Karpas-422 (cell line): ENCODE data around the gene CPXM2. TPM values are rescaled to one million over a fixed set of nuclear protein-coding genes. Genes with fewer than 3 reads are reported as not detected.

Source experiments
- DNase-seq: peaks from one replicate; pipeline ENCODE4 v3.0.0-alpha.2; 2015
- H2AFZ ChIP-seq: fragments of 200-600 bp; sonication (generic); 2 replicates; pipeline ENCODE4 v1.6.1; 2014; ENCODE audit warnings: antibody characterized with exemption, low read length, mixed read lengths
- H3K27ac ChIP-seq: fragments of 200-600 bp; sonication (generic); 2 replicates; pipeline ENCODE4 v1.5.1; 2014; ENCODE audit warnings: mild to moderate bottlenecking, low read length, moderate library complexity
- H3K27me3 ChIP-seq: fragments of 200-600 bp; sonication (generic); 2 replicates; pipeline ENCODE4 v1.6.1; 2014; ENCODE audit warnings: low read length, mixed read lengths
- H3K36me3 ChIP-seq: fragments of 200-600 bp; sonication (generic); 2 replicates; pipeline ENCODE4 v1.6.1; 2014; ENCODE audit warnings: low read length, mixed read lengths; ENCODE audit not compliant: insufficient read depth
- H3K4me1 ChIP-seq: fragments of 200-600 bp; sonication (generic); 2 replicates; pipeline ENCODE4 v1.6.1; 2014; ENCODE audit warnings: mild to moderate bottlenecking, low read length, mixed read lengths
- H3K4me2 ChIP-seq: fragments of 200-600 bp; sonication (generic); 2 replicates; pipeline ENCODE4 v1.6.1; 2014; ENCODE audit warnings: low read length, low read depth, mild to moderate bottlenecking; ENCODE audit not compliant: poor library complexity, severe bottlenecking
- H3K4me3 ChIP-seq: fragments of 200-600 bp; sonication (generic); 2 replicates; pipeline ENCODE4 v1.5.1; 2014; ENCODE audit warnings: mild to moderate bottlenecking, antibody characterized with exemption, low read length, mixed read lengths
- H3K79me2 ChIP-seq: fragments of 200-600 bp; sonication (generic); 2 replicates; pipeline ENCODE4 v1.6.1; 2014; ENCODE audit warnings: mild to moderate bottlenecking, low read length, mixed read lengths
- H3K9ac ChIP-seq: fragments of 200-600 bp; sonication (generic); 2 replicates; pipeline ENCODE4 v1.6.0; 2014; ENCODE audit warnings: low read length
- H3K9me2 ChIP-seq: fragments of 200-600 bp; sonication (generic), shearing (Covaris generic); replicated peaks from 2 replicates; pipeline ENCODE4 v1.6.0; 2014; ENCODE audit warnings: mild to moderate bottlenecking, low read length, moderate library complexity; ENCODE audit not compliant: insufficient read depth
- H3K9me3 ChIP-seq: fragments of 300-700, 200-600 bp; sonication (generic); 2 replicates; pipeline ENCODE4 v1.6.1; 2014; ENCODE audit warnings: low read length, mixed read lengths
- H4K20me1 ChIP-seq: fragments of 200-600 bp; sonication (generic); 2 replicates; pipeline ENCODE4 v1.6.1; 2014; ENCODE audit warnings: mild to moderate bottlenecking, antibody characterized with exemption, low read length, low read depth; ENCODE audit not compliant: insufficient read depth
- total RNA-seq: library from RNA; depleted of rRNA; stranded (reverse); fragments of >200 nt; shearing (Covaris generic); gene quantifications from 2 replicates; pipeline ENCODE4 v1.2.3, GENCODE V29; 2014; ENCODE audit warnings: low replicate concordance

CPXM2 gene
- total RNA-seq, 1 experiment from 2014 or later: not detected

DNA sequence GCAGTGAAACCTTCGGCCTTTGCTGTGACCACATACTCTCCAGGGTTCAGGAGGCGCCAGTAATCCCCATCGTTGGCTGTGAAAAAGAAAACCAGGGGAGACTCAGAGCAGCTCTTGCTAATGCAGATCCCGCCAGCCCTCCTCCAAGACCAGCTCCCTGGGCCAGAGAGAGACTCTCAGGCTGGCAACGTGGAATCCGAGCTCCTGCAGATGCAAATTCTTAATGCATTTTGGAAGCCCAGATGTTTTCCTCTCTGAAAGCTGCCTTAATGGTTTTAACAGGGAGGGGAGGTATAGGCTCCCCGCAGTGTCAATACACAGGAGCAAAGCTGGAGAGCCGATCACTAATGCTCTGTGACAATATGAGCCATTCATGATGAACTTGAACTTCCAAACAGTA lies 144.7 kb downstream of the CPXM2 start:
- Histone ChIP-seq H3K4me2 (no peak overlapping the region), H3K36me3 (no peaks in the 10 kb centered on the region), H3K4me1 (no peaks in the 10 kb centered on the region), H3K79me2 (no peaks in the 10 kb centered on the region), H3K9ac (no peak overlapping the region), H2AFZ (no peak overlapping the region), H3K27ac (no peak overlapping the region), H4K20me1 (no peaks in the 10 kb centered on the region), H3K9me3 (no peaks in the 10 kb centered on the region), H3K27me3 (no peaks in the 10 kb centered on the region), H3K4me3 (no peak overlapping the region), H3K9me2 (no peaks in the 10 kb centered on the region)
- no peak for DNase-seq

DNA sequence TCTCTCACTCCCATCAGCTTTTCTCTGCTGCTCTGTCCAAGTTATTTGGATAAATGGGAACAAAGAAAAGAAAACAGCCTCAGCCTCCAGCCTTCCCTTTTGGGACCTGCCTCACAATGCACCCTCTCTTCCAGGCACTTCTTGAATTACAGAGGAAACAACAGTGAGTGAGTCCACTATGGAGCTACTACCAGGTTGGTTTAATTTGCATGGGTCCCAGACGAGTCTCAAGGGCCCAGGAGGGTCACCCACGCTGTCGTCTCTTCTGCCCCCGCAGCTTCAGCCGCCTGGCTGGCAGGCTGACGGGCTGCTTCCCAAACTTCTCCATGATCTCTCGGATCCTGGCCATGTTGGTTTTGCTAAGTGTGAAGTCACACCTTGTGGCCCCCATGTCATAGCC lies 145.1 kb downstream of the CPXM2 start:
- Histone ChIP-seq H3K79me2 (no peaks in the 10 kb centered on the region), H3K4me2 (no peak overlapping the region), H2AFZ (no peak overlapping the region), H3K9ac (no peak overlapping the region), H3K36me3 (no peaks in the 10 kb centered on the region), H3K4me1 (no peaks in the 10 kb centered on the region), H3K27me3 (no peaks in the 10 kb centered on the region), H3K9me2 (no peaks in the 10 kb centered on the region), H4K20me1 (no peaks in the 10 kb centered on the region), H3K4me3 (no peak overlapping the region), H3K27ac (no peak overlapping the region), H3K9me3 (no peaks in the 10 kb centered on the region)
- DNase-seq: no peak

DNA sequence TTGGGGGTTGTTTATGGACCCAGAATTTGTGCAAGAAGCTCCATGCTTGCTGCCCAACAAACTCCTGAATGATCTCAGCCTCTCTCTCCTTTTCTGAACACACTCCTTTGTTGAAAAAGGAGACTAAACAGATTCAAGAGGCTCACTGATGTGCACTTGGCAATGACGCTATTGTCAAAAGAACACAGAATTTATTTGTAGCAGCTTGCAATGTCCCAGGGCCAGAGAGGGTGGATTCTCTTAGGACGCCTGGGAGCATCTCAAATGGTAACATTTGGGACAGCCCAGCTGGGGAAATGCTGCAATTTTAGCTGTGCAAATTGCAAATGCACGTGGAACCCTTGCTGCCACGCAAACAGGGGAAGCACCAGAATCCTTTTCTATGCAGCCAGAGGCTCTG lies 145.5 kb downstream of the CPXM2 start:
- Histone ChIP-seq H3K9me2 (no peaks in the 10 kb centered on the region), H3K79me2 (no peaks in the 10 kb centered on the region), H3K36me3 (no peaks in the 10 kb centered on the region), H4K20me1 (no peaks in the 10 kb centered on the region), H3K4me3 (no peak overlapping the region), H3K9me3 (no peaks in the 10 kb centered on the region), H3K9ac (no peak overlapping the region), H3K27me3 (no peaks in the 10 kb centered on the region), H2AFZ (no peak overlapping the region), H3K27ac (no peak overlapping the region), H3K4me1 (no peaks in the 10 kb centered on the region), H3K4me2 (no peak overlapping the region)
- no peak for DNase-seq

DNA sequence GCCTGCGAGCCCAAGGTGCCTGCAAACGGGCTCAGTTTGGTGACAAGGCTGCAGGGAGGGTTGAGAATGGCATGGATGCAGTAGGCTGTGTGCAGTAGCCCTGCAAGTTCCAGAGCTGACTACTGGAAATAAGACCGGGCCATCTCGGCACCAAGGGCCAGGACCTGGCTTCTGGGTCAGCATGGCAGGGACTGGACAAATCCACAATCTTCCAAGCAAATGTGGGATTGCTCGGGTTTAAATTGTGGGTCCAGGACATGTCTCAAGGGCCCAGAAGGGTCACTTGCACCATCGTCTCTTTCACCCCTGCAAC lies 147.4 kb downstream of the CPXM2 start:
- Histone ChIP-seq H2AFZ (no peak overlapping the region), H3K4me2 (no peak overlapping the region), H3K9me3 (no peaks in the 10 kb centered on the region), H3K36me3 (no peaks in the 10 kb centered on the region), H3K27ac (no peak overlapping the region), H3K4me3 (no peak overlapping the region), H3K79me2 (no peaks in the 10 kb centered on the region), H3K27me3 (no peaks in the 10 kb centered on the region), H3K4me1 (no peaks in the 10 kb centered on the region), H3K9me2 (no peaks in the 10 kb centered on the region), H3K9ac (no peak overlapping the region), H4K20me1 (no peaks in the 10 kb centered on the region)
- no peak for DNase-seq

DNA sequence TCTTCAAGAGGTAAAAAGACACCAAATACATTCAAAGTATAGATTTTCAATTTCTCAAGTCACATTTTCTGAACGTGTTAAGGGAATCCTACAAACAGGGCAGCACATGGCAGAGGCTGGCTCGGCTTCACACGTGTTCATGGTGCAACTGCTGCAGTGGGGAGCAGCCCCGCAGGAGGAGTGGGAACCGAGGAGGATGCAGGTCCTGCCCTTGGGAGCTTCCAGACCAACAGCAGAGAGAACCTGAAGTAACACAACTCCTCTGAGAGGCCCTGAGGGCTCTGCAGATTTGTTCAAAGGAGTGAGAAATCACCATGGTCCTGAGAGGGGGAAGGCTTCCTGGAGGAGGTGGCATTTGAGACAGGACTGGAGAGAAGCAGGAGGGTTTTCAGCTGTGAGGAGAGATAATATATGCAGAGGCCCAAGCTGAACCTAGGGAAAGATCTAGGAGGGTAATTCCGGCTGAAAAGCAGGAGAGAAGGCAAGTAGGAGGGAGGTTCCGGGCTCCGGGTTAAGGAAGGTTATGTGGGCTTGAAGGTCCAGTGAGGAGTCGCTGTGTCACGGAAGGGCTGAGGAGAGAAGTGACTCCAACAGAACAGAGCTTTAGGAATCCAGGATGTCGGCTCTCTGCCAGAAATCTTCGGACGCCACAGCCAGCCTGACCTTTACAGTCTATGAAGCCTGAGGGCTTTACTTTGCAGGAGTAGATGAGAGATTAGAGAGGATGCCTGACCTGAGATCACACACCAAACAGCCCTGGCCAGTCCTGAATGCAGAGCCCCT lies 148.0 kb downstream of the CPXM2 start:
- no peak overlapping the region for H3K4me2 ChIP-seq
- H3K36me3 ChIP-seq: no peaks in the 10 kb centered on the region
- H2AFZ ChIP-seq: no peak overlapping the region
- no peaks in the 10 kb centered on the region for H4K20me1 ChIP-seq
- no peaks in the 10 kb centered on the region for H3K27me3 ChIP-seq
- H3K79me2 ChIP-seq: no peaks in the 10 kb centered on the region
- H3K9me3 ChIP-seq: no peaks in the 10 kb centered on the region
- H3K4me1 ChIP-seq: no peaks in the 10 kb centered on the region
- no peaks in the 10 kb centered on the region for H3K9me2 ChIP-seq
- no peak overlapping the region for H3K9ac ChIP-seq
- H3K4me3 ChIP-seq: no peak overlapping the region
- DNase-seq: no peak
- no peak overlapping the region for H3K27ac ChIP-seq

DNA sequence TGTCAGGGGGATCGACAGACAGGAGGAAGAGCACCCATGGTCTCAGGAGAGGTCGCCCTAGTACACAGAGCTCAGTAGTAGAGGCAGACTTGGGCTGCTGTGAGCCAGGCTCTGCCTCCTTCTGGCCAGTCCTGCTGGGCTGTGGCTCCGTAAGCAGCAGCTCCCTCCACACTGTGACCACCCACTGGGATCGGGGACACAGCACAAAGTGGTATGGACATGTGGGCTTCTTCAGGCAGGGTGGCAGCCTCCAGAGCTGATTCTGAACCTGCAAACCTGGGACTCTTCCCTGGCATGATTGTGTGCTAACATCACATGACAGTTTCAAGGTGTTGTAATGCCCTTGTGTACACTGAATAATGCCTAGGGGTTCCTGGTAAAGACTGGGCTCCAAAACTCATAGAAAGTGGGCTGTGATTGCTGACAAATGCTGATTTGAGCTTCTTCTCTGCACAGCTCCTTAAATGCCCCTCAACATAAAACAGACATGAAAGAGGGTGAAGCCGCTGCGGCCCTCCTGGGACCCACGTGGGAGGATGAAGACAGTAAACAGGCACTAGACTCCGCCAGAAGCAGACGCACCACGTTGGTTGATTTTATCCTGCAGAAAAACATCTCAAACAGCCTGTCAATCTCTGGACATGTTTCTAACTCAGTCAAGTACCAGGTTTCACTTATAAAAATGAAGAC lies 148.7 kb downstream of the CPXM2 start:
- Histone ChIP-seq H3K9ac (no peak overlapping the region), H3K27ac (no peak overlapping the region), H4K20me1 (no peaks in the 10 kb centered on the region), H3K36me3 (no peaks in the 10 kb centered on the region), H3K27me3 (no peaks in the 10 kb centered on the region), H3K9me3 (no peaks in the 10 kb centered on the region), H3K4me2 (no peak overlapping the region), H3K4me1 (no peaks in the 10 kb centered on the region), H3K79me2 (no peaks in the 10 kb centered on the region), H3K4me3 (no peak overlapping the region), H3K9me2 (no peaks in the 10 kb centered on the region), H2AFZ (no peak overlapping the region)
- DNase-seq: no peak

DNA sequence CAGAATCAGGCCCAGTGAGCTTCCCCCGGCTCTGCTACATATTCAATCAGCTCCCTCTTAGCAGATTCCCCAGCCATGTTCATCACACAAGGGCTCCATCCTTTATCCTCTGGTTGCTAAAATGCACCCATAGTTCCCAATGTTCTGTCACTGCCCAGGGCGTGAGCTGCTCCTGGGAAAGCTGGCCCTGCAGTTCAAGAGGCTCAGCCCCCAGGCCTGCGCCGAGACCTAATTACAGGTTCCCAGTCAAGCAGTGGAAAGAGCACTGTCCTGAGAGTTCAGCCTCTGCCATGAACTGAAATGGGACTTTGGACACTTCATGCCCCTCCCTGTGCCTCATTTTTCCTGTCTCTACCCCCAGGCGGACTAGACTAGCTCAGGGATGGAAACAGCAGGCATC lies 149.9 kb downstream of the CPXM2 start:
- Histone ChIP-seq H3K4me1 (no peaks in the 10 kb centered on the region), H3K9me2 (no peaks in the 10 kb centered on the region), H3K27me3 (no peaks in the 10 kb centered on the region), H2AFZ (no peak overlapping the region), H3K4me2 (no peak overlapping the region), H3K9me3 (no peaks in the 10 kb centered on the region), H3K27ac (no peak overlapping the region), H3K36me3 (no peaks in the 10 kb centered on the region), H4K20me1 (no peaks in the 10 kb centered on the region), H3K9ac (no peak overlapping the region), H3K79me2 (no peaks in the 10 kb centered on the region), H3K4me3 (no peak overlapping the region)
- no peak for DNase-seq

DNA sequence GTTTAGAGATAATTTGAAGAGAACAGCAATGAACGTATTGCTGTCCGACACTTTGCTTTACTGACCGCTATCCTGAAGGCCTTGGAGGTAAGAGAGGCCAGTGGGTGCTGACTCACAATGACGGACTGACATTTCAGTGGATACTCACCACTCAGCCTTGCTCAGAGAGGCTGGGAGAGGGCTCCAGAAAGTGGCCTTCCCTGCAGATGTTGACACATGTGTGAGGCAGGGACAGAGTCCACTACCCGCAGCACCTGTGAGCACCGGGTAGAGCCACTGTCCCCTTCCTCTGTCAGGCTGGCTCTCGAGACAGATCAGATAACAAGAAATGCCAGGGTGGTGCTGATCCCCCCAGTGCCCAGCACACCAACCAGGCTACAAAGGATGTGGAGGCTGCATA lies 150.5 kb downstream of the CPXM2 start:
- Histone ChIP-seq H3K27ac (no peak overlapping the region), H3K9me3 (no peaks in the 10 kb centered on the region), H3K4me2 (no peak overlapping the region), H3K27me3 (no peaks in the 10 kb centered on the region), H3K4me1 (no peaks in the 10 kb centered on the region), H3K9me2 (no peaks in the 10 kb centered on the region), H2AFZ (no peak overlapping the region), H3K4me3 (no peak overlapping the region), H3K36me3 (no peaks in the 10 kb centered on the region), H3K9ac (no peak overlapping the region), H4K20me1 (no peaks in the 10 kb centered on the region), H3K79me2 (no peaks in the 10 kb centered on the region)
- no peak for DNase-seq
